D721Med (cell line): ENCODE measurements around the gene SOAT2.

Experiments used
- DNase-seq: peaks from one replicate; pipeline ENCODE4 v3.0.0; 2011; ENCODE audit warnings: low spot score; ENCODE audit not compliant: insufficient read length
- FAIRE-seq: peaks from 2 replicates; lab custom pipeline; 2011; peaks lifted over from hg19 to GRCh38; lab: Jason Lieb, UNC
- CTCF ChIP-seq: IDR thresholded peaks from 2 replicates; pipeline ENCODE4 v1.5.1; 2012; ENCODE audit warnings: mild to moderate bottlenecking, control low read depth; ENCODE audit not compliant: insufficient read depth; ENCODE audit errors: missing control alignments

The SOAT2 gene

DNA sequence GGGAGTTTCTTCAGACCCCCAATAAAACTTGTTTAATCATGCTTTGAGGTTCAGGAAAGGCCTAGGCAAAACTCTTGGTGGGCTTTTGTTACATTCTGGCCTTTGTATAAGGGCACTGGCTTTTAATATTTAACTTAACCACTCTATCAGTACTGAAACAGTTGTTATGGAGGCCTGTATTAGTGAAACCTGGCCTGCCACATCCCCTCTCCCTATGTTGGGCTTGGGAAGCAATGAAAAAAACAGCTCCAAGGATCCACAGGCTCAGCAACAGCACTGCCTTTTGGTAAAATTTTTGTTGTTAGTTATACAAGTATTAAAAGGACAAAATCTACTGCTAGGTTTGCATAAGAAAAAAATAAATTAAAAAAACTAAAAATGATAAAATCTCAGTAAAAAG, 10.7 kb downstream of the SOAT2 start:
- no peak for TF ChIP-seq CTCF
- FAIRE-seq (no peak), DNase-seq (no peak)

GRCh38 chr12:53115112-53115890, 12.0 kb downstream of the SOAT2 start:
- TF ChIP-seq CTCF, result no peak
- FAIRE-seq (no peak), DNase-seq (no peak)

DNA sequence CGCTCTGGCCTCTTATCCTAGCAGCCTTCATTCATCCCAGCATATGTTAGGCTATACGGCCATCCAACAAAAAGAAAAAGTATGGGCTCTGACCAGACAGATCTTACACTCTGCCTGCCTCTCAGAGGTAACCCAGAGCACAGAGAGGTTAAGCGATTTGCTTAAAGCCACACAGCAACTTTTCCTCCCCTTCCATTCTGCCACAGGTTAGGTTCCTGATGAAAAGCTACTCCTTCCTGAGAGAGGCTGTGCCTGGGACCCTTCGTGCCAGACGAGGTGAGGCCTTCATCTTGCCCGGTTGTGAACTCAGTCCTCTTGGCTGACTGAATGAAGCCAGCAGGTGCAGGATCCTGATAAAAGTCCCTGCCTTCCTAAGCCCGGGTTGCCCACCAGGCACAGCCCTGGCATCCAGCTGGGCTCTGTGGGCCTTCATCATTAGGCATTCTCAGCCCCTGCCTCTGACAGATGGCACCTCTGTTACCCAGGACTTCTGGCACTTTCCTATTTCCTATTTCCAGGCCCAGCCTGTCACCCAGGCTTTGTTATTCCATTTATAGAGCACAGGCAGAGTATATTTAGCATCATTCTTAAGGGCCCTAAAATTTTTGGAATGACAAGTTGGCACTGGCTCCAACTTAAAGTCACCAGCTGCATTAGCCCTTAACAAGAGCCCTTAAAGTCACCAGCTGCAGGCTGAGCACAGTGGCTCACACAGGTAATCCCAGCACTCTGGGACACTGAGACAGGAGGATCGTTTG, 12.8 kb downstream of the SOAT2 start:
- TF ChIP-seq CTCF, result no peak
- DNase-seq, result no peak
- no peak for FAIRE-seq

- no peak for TF ChIP-seq CTCF
- DNase-seq (no peak), FAIRE-seq (no peak)
Observed at GRCh38 chr12:53118751-53119300, 15.5 kb downstream of the SOAT2 start.

- DNase-seq (no peak), FAIRE-seq (no peak)
- no peak for TF ChIP-seq CTCF
Observed at GRCh38 chr12:53120685-53121525, 17.6 kb downstream of the SOAT2 start.

DNA sequence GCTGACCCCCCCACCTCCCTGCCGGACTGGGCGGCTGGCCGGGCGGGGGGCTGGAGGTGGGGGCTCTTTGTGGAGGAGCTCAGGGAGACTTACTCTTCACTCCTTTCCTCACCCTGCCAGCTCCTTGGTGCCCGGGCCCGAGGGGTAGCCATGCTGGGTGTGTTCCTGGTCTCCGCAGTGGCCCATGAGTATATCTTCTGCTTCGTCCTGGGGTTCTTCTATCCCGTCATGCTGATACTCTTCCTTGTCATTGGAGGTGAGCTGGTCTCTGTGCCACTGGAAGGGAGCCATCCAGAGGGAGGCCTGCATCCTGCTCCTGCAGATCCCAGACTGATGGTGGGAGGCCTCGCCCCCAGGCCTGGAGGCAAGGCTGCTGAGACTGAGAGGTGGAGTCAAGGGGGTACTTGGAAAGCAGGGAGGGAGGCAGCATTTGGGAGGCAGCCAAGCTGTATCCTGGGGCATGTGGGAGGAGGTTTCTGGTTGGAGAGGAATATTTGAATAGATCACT, 19.7 kb downstream of the SOAT2 start:
- no peak for DNase-seq
- no peak for FAIRE-seq
- TF ChIP-seq CTCF, result no peak
